T-cell (primary cell): ENCODE data around the gene TNNI3K. TPM values are rescaled to one million over a fixed set of nuclear protein-coding genes. Genes with fewer than 3 reads are reported as not detected.

Experiments
- ATAC-seq, 4 experiments: fragments of 200-7000 bp in 3 of 4; fragments of 150-1000 bp in 1 of 4; cut with Tn5 transposase; replicated peaks in 1 of 4; 1 replicate in 3 of 4; 2 replicates in 1 of 4; pipeline ENCODE4 v1.10.0; 2021; ENCODE audit warnings: moderate library complexity in 3 of 4, mild to moderate bottlenecking in 2 of 4, moderate number of reproducible peaks in 1 of 4
- CTCF ChIA-PET, 2 donors: fragments of 300-600 bp; sonication (Branson Sonifier 250); formaldehyde crosslinking; loops; one replicate each; lab custom pipeline; 2022; ENCODE audit warnings: antibody characterized with exemption in 2 of 2; lab: Charles Lee
- POLR2A ChIA-PET, 2 donors: fragments of 300-600 bp; sonication (Branson Sonifier 250); formaldehyde crosslinking; loops; one replicate each; lab custom pipeline; 2022; ENCODE audit warnings: antibody characterized with exemption in 2 of 2; lab: Charles Lee
- DNase-seq, 35 experiments: peaks; one replicate each; pipeline versions ENCODE4 v3.0.0 to v3.0.0-alpha.2; 2013 to 2023
- H3K27ac ChIP-seq: one replicate; pipeline ENCODE4 v1.5.1; 2013; ENCODE audit warnings: low read length
- H3K27me3 ChIP-seq, 2 experiments: replicated peaks in 1 of 2; 1 replicate in 1 of 2; 2 replicates in 1 of 2; pipeline versions ENCODE4 v1.6.1 to v1.7.0; 2013; ENCODE audit warnings: low read length in 1 of 2, mixed read lengths in 1 of 2; ENCODE audit not compliant: control insufficient read depth in 2 of 2, insufficient read depth in 2 of 2; ENCODE audit errors: extremely low read depth in 1 of 2
- H3K36me3 ChIP-seq, 2 donors: 1 replicate in 1 of 2; 2 replicates in 1 of 2; pipeline versions ENCODE4 v1.6.1 to v1.7.0; 2013; ENCODE audit warnings: low read length in 1 of 2; ENCODE audit not compliant: control insufficient read depth in 2 of 2, insufficient read depth in 1 of 2; ENCODE audit errors: extremely low read depth in 1 of 2
- H3K4me1 ChIP-seq, 2 experiments: 1 replicate in 1 of 2; 2 replicates in 1 of 2; pipeline versions ENCODE4 v1.6.1 to v1.7.0; 2013; ENCODE audit warnings: low read length in 2 of 2, mixed read lengths in 1 of 2; ENCODE audit not compliant: insufficient read depth in 2 of 2, control insufficient read depth in 1 of 2; ENCODE audit errors: extremely low read depth in 1 of 2
- H3K4me3 ChIP-seq, 2 donors: 1 replicate in 1 of 2; 2 replicates in 1 of 2; pipeline versions ENCODE4 v1.5.1 to v1.7.0; 2013; ENCODE audit warnings: mild to moderate bottlenecking in 2 of 2, low read length in 1 of 2, moderate library complexity in 1 of 2; ENCODE audit not compliant: control insufficient read depth in 1 of 2; ENCODE audit errors: extremely low read depth in 1 of 2
- H3K9me3 ChIP-seq: 2 replicates; pipeline ENCODE4 v1.7.0; 2013
- H3K27ac Mint-ChIP-seq, 2 donors: one replicate each; pipeline ENCODE4 v1.8.0; 2020 to 2021; ENCODE audit warnings: mild to moderate bottlenecking in 2 of 2, mixed read lengths in 2 of 2
- H3K27me3 Mint-ChIP-seq, 2 donors: one replicate each; pipeline ENCODE4 v1.8.0; 2021 to 2022; ENCODE audit warnings: mixed read lengths in 2 of 2
- H3K36me3 Mint-ChIP-seq: one replicate; pipeline ENCODE4 v1.8.0; 2021; ENCODE audit warnings: mixed read lengths
- H3K4me1 Mint-ChIP-seq, 3 donors: one replicate each; pipeline ENCODE4 v1.8.0; 2020 to 2022; ENCODE audit warnings: mixed read lengths in 3 of 3, mild to moderate bottlenecking in 1 of 3
- H3K4me3 Mint-ChIP-seq, 3 donors: one replicate each; pipeline ENCODE4 v1.8.0; 2020 to 2022; ENCODE audit warnings: mild to moderate bottlenecking in 3 of 3, mixed read lengths in 3 of 3, moderate library complexity in 3 of 3
- H3K9me3 Mint-ChIP-seq, 3 donors: one replicate each; pipeline ENCODE4 v1.8.0; 2020 to 2022; ENCODE audit warnings: mixed read lengths in 3 of 3
- WGBS: methylation state at CpG from one replicate; pipeline ENCODE4 v1.1.5; 2013; ENCODE audit warnings: missing lambda C conversion rate; ENCODE audit not compliant: insufficient coverage; 5-methylcytosine and 5-hydroxymethylcytosine counted together
- total RNA-seq, 35 experiments: library from RNA in 6 of 35; stranded (reverse) in 6 of 35; fragments of 120-200 nt in 1 of 35; gene quantifications; one replicate each; pipeline versions ENCODE4 v1.2.1 to v1.2.4 and lab custom pipeline; 2013 to 2026

TNNI3K gene
- total RNA-seq, 5 donors from 2014 or later (not counting 1 experiment from before 2014, with no cell fraction given), result 0.89 to 1.2 TPM; not detected in 3

DNA sequence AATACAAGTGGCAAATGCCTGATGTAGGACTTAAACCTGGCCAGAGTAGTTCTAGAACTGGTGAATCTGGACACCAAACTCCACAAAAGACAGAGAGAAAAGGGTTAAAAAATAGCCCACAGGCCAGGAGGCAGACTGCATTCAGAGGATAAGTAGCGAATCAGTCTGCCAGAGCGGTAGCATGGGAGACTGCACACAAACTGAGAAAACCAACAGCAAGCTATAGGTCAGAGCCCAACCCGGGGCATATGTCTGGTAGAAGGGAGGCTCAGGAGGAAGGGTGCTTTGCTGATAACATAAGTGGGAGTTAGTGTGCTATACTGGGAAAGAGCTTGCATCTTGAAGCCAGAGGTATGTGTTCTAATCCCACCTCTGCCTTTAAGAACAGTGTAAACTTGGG is 273.3 kb downstream of the TNNI3K start:
- Histone ChIP-seq H3K36me3 (no peaks in the 10 kb centered on the region), H3K4me3 (no peak overlapping the region), H3K27me3 (no peaks in the 10 kb centered on the region), H3K27ac (no peak overlapping the region), H3K4me1 (no peaks in the 10 kb centered on the region), H3K9me3 (no peaks in the 10 kb centered on the region)
- ChIA-PET POLR2A (no interaction called here), CTCF (no interaction called here)
- no peaks in the 10 kb centered on the region for H3K27me3 Mint-ChIP-seq
- DNase-seq (no peak), ATAC-seq (no peak)
- WGBS, result 37% methylated on average over 3 of the region's 3 CpGs
- H3K4me1 Mint-ChIP-seq, result peaks cover 0 to 2% (median 0%) of the 10 kb centered on the region in 3 donors
- H3K27ac Mint-ChIP-seq, result no peak overlapping the region
- no peaks in the 10 kb centered on the region for H3K36me3 Mint-ChIP-seq
- no peak overlapping the region for H3K4me3 Mint-ChIP-seq
- H3K9me3 Mint-ChIP-seq, result peaks cover 0 to 3% (median 0%) of the 10 kb centered on the region in 3 donors

DNA sequence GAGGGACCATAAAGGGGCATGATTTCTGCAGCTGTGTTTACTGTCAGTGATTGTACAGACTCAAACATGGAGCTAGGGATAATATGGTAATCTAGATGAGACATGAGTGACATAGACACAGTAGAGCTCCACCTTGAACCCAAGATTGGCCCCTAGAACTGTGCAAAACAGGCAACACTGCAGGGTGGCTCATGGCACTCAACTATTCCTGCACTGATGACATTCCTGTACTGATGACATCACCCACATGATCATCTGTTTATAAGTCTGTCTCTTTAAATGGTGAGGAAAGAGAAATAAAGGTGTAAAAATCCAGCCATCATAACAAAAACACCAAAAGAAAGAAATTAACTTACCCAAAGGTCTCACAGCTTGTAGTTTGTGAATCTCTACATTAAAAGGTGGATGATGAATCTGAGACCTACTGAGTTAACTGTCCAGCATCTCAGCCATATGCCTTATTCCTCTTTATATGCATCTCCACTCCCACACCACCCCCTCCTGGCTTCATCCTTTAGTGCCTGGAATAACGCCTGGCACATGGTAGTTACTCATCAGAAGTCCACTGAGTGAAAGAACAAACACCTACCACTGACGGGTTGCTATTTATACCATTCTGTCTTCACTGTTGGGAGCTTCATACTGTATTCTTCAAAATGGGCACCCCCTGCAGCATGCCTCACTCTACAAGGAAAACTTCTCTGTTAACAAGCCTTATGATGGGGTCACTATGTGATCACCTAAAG is 277.2 kb downstream of the TNNI3K start, which contains the start of gene LRRC53:
Gene LRRC53, minus strand, starts transcription at position 442 of the 746 bp plus-strand sequence. CDS start 29,262 bp downstream, outside the sequence.
- no peaks in the 10 kb centered on the region for H3K36me3 Mint-ChIP-seq
- H3K9me3 ChIP-seq, result no peaks in the 10 kb centered on the region
- peaks cover 0 to 3% (median 0%) of the 10 kb centered on the region in 3 donors for H3K9me3 Mint-ChIP-seq
- WGBS, result 66% methylated on average over 2 of the region's 2 CpGs
- H3K27me3 ChIP-seq, result no peaks in the 10 kb centered on the region
- no peaks in the 10 kb centered on the region for H3K36me3 ChIP-seq
- ATAC-seq (no peak), DNase-seq (no peak)
- POLR2A ChIA-PET, result interaction anchor here in 1 of 2 donors (0.6 kb wide), 1 partner anchor 190 kb away, joined by 3 read pairs; no protein-coding TSS in a partner anchor
- H3K4me3 Mint-ChIP-seq, result no peak within 1 kb of the TSS
- CTCF ChIA-PET, result no interaction called here
- no peaks in the 10 kb centered on the region for H3K4me1 ChIP-seq
- no peaks in the 10 kb centered on the region for H3K27me3 Mint-ChIP-seq
- H3K4me1 Mint-ChIP-seq, result no peaks in the 10 kb centered on the region
- no peak within 1 kb of the TSS for H3K27ac ChIP-seq
- no peak within 1 kb of the TSS for H3K27ac Mint-ChIP-seq
- H3K4me3 ChIP-seq, result no peak within 1 kb of the TSS

DNA sequence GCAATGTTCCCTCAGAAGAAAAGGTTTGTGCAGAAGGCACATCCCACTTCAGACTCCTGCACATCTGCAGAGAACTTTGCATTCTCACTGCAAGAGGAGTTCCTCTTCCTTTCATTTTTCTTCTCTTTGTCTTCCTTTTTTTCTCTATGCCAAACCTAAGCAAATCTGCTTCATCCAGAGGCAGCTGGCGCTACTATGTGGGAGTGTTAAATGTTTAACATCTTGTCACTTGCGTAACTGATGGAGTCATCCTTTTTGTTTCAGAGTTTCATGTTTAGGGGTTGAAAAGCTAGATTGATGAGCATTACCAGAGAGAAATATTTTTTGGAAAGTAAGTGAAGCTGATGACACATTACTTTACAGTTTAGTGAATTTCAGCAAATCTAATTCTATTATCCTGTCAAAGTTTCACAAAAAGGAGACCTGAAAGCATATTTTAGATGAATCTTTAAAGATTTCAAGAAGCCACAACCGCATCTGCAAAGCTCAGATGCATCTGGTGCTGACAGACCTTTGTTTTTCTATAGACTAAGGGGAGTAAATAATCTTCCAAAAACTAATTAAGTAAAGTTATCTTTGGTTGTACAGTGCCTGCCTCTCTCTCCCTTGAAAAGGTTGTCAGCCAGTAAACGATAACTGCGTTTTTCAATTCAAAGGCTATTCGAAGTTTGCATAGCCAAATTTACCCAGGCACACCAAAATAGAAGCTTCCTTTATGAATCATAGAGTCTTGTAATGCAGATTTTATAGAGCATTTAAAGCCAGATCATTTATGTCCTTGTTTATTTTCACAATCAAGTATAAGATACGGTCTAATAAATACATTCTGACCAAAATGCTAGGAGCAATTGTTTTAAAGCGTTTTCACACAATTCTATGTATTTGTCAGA is 278.5 kb downstream of the TNNI3K start:
- CTCF ChIA-PET, result interaction anchor here in 1 of 2 donors (1.1 kb wide), 1 partner anchor 10 kb away, joined by 3 read pairs; no protein-coding TSS in a partner anchor

GRCh38 chr1:74517599-74518051 is 282.4 kb downstream of the TNNI3K start:
- Histone ChIP-seq H3K9me3 (no peaks in the 10 kb centered on the region), H3K27ac (no peak overlapping the region), H3K36me3 (no peaks in the 10 kb centered on the region), H3K4me3 (no peak overlapping the region), H3K4me1 (no peaks in the 10 kb centered on the region), H3K27me3 (no peaks in the 10 kb centered on the region)
- peaks cover 6 to 11% of the 10 kb centered on the region in 2 donors for H3K27me3 Mint-ChIP-seq
- CTCF ChIA-PET, result no interaction called here
- no peaks in the 10 kb centered on the region for H3K9me3 Mint-ChIP-seq
- POLR2A ChIA-PET, result no interaction called here
- H3K36me3 Mint-ChIP-seq, result no peaks in the 10 kb centered on the region
- no peak overlapping the region for H3K4me3 Mint-ChIP-seq
- WGBS, result 83% methylated on average over 3 of the region's 6 CpGs
- ATAC-seq, result no peak
- no peak for DNase-seq
- H3K27ac Mint-ChIP-seq, result no peak overlapping the region
- no peaks in the 10 kb centered on the region for H3K4me1 Mint-ChIP-seq

More for the DNA sequence above, 278.5 kb downstream of the TNNI3K start:
- H3K9me3 ChIP-seq, result no peaks in the 10 kb centered on the region
- no peak for ATAC-seq
- no peaks in the 10 kb centered on the region for H3K36me3 Mint-ChIP-seq
- POLR2A ChIA-PET, result interaction anchor here in 1 of 2 donors (0.6 kb wide), 1 partner anchor 189 kb away, joined by 3 read pairs; no protein-coding TSS in a partner anchor
- H3K4me3 ChIP-seq, result no peak overlapping the region
- H3K4me3 Mint-ChIP-seq, result no peak overlapping the region
- H3K9me3 Mint-ChIP-seq, result peaks cover 0 to 3% (median 0%) of the 10 kb centered on the region in 3 donors
- H3K4me1 Mint-ChIP-seq, result no peaks in the 10 kb centered on the region
- no peaks in the 10 kb centered on the region for H3K36me3 ChIP-seq
- no peak overlapping the region for H3K27ac ChIP-seq
- H3K4me1 ChIP-seq, result no peaks in the 10 kb centered on the region
- no peaks in the 10 kb centered on the region for H3K27me3 Mint-ChIP-seq
- H3K27me3 ChIP-seq, result no peaks in the 10 kb centered on the region
- WGBS, result no CpG with 5 or more reads among the region's 8 CpGs
- no peak for DNase-seq
- H3K27ac Mint-ChIP-seq, result no peak overlapping the region

DNA sequence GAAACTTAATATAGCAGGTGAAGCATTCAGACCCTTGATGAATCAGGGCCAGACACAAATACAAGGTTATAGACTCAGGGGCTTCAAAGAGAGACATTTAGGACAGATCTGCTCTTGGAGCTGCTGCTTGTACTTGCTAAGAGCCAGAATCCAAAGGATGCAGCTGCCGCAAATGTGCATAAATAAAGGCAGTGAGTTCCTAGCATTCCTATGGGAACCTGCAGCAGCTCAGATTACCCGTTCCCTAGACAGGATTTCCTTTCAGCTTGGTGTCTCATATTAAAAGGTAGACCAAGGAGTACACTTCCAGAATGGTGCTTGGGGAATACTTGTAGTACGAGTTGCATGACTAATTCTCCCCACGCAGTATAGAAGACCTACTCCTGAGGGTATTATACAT is 287.0 kb downstream of the TNNI3K start:
- H3K27me3 ChIP-seq, result no peaks in the 10 kb centered on the region
- no peaks in the 10 kb centered on the region for H3K36me3 Mint-ChIP-seq
- CTCF ChIA-PET, result no interaction called here
- no peak overlapping the region for H3K4me3 Mint-ChIP-seq
- H3K27me3 Mint-ChIP-seq, result peaks cover 9 to 15% of the 10 kb centered on the region in 2 donors
- H3K9me3 ChIP-seq, result no peaks in the 10 kb centered on the region
- no peak overlapping the region for H3K27ac Mint-ChIP-seq
- no peaks in the 10 kb centered on the region for H3K9me3 Mint-ChIP-seq
- H3K36me3 ChIP-seq, result no peaks in the 10 kb centered on the region
- H3K27ac ChIP-seq, result no peak overlapping the region
- ATAC-seq (no peak), DNase-seq (no peak)
- POLR2A ChIA-PET, result no interaction called here
- no CpG with 5 or more reads among the region's 4 CpGs for WGBS
- H3K4me1 Mint-ChIP-seq, result no peaks in the 10 kb centered on the region
- H3K4me3 ChIP-seq, result no peak overlapping the region
- H3K4me1 ChIP-seq, result no peaks in the 10 kb centered on the region

- CTCF ChIA-PET, result no interaction called here
- Mint-ChIP-seq H3K4me1 (no peaks in the 10 kb centered on the region), H3K4me3 (no peak overlapping the region), H3K27ac (no peak overlapping the region), H3K36me3 (no peaks in the 10 kb centered on the region), H3K9me3 (no peaks in the 10 kb centered on the region), H3K27me3 (peaks cover 12 to 15% of the 10 kb centered on the region in 2 donors)
- Histone ChIP-seq H3K36me3 (no peaks in the 10 kb centered on the region), H3K27ac (no peak overlapping the region), H3K4me1 (no peaks in the 10 kb centered on the region), H3K9me3 (no peaks in the 10 kb centered on the region), H3K27me3 (no peaks in the 10 kb centered on the region), H3K4me3 (no peak overlapping the region)
- ATAC-seq, result no peak
- DNase-seq, result no peak
- POLR2A ChIA-PET, result no interaction called here
- no CpG with 5 or more reads among the region's 2 CpGs for WGBS
These were observed 288.8 kb downstream of the TNNI3K start for GRCh38 chr1:74523873-74524480.
